HG03095 (cell line): ENCODE data around the gene MED15.

ENCODE experiments used
- ATAC-seq: cut with Tn5 transposase; IDR thresholded peaks from one replicate; pipeline ENCODE4 v1.9.1; 2021; ENCODE audit warnings: moderate library complexity; ENCODE audit not compliant: unreplicated experiment

MED15 gene

DNA sequence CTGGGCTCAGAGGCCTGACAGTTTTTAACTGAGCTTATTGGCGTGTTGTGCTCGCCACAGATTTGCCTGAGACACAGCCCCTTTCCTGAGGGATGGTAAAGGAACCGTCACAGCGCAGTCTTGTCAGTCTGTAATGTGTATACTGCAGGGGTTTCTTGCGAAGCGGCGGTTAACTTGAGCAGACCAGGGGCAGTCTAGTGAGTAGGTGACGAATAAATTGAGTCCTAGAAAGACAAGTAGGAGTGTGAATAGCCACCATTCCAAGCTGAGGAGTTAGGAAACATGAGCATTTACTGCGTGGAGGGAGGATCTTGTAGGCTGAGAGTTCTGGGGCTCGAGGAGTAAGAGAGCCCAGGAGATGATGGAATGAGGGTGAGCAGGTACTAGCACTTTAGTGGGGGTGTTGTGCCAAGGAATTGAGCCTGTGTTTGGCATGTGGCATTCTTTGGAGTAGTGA is 1.4 kb downstream of the MED15 start:
- no peak for ATAC-seq

DNA sequence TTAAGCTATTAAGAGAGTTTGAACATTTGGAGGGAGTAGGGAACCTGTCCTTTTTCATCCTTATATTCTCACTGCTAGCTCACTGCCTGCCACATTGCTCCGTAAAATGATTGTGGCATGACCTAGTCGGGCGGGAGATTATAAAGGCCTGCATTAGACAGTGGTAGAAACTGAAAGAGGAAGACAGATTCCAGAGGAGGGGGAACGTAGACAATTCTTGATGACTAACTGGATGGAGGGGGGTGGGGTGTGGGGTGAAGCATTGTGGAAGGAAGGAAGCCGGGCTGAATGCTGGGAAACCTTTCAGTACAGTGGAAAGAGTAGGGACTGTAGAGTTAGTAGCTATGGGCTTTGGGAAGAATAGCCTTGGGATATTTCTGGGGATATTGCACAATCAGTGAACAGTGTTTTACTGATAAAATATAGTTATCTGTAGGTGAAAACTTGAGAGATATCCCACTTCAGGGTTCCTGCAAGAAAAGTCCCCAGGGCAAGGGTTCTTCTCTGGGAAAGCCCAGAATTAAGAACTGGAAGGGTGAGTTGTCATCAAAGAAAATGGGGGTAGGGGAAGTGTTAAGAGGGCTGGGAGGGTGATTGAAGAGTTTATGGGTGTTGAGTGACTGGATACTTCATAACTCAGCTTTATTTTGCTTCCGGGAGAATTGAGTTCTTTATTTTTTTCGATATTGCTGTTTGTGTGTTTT is 2.1 kb downstream of the MED15 start:
- ATAC-seq = no peak

DNA sequence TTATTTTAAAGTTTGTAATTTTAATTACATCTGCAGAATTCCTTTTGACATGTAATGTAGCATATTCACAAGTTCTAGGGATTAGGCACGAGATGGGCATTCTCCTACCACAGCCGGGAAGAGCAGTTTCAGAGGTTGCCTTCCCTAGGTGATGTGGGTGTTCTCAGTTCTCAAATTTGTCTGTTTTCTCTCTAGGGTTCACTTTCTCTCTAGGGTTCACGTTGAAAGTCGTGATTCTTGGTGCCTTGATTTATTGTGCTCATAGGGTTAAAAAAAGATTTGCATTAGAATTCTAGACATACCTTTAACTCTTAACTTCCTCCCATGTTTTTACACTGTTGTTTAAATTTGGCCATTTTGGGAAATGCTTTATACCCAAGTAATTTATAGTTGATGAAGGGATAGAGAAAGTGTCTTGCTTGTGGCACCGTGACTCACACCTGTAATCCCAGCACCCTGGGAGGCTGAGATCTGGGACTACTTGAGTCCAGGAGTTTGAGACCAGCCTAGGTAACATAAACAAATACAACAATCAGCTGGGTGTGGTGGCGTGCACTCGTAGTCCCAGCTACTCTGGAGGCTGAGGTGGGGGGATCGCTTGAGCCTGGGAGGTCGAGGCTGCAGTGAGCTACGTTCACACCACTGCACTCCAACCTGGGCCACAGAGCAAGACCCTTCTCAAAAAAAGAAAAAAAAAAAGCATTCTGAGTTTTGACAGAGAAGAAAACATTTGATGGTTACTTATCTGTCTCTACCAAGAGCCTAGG is 3.6 kb downstream of the MED15 start:
- no peak for ATAC-seq

DNA sequence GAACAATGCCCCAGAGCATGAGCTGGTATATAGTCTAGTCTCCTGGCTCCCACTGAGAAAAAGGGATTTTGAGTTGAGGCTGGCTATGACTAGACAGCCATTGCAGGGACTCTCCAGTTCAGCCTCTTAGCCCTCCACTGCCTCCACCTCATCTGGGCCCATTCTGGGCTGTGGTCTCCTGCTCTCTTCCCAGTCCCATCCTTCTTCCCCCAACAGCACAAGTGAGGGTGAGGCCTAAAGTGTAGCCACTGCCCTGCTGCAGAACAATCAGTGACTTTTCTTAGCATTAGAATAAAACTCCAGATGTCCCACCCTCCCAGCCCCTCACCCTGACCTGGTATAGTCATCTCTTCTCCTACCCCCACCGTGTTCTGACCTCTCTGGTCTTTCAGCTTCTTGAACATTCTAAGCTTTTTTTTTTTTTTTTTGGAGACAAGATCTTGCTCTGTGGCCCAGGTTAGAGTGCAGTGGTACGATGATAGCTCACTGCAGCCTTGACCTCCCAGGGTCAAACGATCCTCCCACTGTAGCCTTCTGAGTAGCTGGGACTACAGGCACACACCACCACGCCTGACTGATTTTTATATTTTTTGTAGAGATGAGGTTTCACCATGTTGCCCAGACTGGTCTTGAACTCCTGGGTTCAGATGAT is 4.3 kb downstream of the MED15 start:
- ATAC-seq = no peak

DNA sequence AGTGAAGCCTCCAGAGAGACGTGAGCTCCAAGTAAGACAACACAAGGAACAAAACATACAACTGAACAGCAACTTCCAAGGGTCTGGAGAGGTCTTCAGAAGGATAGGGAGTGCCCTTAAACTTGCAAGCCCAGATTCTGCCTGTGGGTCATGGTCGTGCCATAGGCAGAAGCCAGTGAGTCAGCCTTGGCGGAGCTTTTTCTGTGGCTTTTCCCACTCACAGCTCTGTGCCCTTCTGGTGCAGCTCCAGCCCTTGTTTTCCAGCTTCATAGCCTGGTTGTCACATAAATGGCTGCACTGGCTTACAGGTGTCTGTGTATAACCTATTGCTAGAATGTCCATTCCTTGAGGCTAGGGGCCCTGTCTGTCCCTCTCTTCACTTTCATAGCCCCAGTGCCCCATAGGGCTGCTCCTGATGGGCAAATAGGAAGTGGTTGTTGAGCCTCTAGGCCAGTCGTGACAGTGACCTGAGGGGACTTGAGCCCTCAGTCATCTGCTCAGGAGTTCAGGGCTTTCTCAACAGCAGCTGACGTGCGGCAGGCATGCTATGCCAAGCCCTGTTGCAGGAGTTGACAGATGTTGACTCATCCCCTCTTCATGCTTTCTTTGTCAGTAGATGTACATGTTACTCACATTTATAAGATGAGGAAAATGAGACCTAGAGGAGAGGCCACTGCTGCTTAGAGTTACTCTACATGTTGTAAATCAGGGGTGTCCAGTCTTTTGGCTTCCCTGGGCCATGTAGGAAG is 7.4 kb downstream of the MED15 start:
- no peak for ATAC-seq

DNA sequence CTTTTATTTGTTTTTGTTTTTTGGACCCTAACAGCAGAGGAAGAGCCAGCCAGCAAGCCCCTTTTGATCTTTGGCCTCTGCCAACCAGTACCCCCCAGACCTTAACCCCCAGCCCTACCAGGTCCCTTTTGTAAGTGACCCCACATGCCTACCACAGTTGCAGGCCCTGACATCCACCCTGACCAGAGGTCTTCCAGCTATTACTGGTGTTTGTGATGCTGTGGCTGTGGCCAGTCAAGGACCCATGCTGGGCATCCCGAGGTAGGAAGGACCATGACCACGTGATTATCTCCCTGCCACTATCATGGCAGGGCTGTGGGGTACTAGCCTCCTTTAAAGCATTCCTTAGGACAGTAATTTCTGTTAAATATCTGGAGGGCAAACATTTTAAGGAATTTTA is 9.0 kb downstream of the MED15 start:
- ATAC-seq = no peak

DNA sequence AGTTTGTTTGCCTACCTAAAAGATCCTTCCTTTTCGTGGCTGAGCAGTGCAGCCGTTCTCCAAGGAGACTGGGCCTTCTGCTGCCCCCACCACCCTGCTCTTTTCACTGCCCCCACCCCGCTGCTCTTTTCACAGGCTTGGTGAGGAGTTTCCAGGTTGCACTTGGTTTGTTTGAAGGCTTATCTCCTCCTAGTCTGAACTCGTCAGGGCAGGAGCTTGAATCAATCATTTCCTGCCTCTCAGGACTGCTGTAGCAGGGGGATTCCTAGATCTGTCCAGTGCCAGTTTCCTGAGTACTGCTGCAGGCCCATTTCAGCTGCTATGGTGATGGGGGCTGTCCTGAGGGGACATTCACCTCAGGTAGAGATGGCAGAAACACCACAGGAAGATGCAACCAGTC is 10.0 kb downstream of the MED15 start:
- ATAC-seq = no peak

DNA sequence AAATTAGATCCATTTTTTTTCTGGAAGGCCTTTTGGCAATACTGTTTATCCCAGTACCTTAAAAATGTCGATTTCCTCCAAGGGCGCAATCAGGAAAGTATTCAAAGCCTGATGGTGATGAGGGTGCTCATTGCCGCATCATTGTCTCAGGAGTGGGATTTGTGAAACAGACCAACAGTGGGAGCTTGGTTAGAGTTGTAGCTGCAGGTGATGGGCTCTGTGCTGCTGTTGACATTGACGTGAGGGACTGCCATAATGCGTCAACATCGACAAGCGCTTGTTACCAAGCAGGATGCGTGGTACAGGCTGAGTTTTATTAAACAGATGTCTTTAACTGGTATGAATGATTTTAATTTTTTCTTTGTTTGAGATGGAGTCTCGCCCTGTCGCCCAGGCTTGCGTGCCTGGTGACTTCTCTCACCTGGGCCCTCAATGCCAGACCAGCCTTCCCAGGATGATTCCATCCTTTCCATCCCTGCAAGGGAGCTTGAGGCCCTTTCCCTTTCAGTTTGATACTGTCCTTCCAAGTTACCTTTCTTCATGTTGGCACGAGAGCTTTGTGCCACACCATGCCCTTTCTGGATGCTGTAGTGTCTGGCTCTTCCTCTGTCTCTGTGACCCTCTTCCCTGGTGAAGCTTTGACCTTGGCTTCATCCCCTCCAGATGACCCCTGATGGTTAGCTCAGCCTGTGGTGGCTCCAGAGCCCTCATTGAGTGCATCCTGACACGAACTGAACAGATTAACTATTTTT is 10.6 kb downstream of the MED15 start:
- ATAC-seq = no peak

DNA sequence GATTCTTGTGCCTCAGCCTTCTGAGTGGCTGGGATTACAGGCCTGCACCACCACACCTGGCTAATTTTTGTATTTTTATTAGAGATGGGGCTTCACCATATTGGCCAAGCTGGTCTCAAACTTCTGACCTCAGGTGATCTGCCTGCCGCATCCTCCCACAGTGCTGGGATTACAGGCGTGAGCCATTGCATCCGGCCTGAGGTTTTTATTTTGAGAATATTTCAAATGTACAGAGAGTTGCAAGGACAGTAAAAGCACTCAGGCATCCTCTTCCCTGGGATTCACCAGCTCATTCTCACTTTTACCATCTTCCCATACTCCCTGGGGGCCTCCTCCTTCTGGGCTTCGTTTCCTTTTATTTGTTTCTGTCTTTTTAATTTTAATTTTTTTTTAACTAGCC is 12.1 kb downstream of the MED15 start:
- ATAC-seq = no peak

DNA sequence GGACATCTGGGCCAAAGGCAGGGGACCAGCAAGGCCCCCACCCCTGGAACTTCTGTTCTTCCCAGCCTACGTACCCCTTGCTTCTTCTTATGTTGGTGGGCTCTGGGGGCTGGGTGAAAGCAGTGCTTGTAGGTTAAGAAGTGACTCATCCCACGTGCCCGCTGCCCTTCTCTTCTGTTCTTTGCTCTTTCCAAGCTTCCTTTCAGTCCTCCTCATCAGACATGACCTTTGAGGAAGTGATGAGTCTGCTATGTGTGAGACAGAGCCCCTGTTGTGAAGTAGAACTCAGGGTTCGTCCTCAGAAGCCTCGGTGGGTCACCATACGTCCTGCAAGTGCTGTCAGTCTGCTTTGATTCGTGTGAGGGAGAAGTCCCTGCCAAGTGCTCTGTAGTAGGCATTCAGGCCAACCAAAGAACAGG is 12.7 kb downstream of the MED15 start:
- no peak for ATAC-seq

DNA sequence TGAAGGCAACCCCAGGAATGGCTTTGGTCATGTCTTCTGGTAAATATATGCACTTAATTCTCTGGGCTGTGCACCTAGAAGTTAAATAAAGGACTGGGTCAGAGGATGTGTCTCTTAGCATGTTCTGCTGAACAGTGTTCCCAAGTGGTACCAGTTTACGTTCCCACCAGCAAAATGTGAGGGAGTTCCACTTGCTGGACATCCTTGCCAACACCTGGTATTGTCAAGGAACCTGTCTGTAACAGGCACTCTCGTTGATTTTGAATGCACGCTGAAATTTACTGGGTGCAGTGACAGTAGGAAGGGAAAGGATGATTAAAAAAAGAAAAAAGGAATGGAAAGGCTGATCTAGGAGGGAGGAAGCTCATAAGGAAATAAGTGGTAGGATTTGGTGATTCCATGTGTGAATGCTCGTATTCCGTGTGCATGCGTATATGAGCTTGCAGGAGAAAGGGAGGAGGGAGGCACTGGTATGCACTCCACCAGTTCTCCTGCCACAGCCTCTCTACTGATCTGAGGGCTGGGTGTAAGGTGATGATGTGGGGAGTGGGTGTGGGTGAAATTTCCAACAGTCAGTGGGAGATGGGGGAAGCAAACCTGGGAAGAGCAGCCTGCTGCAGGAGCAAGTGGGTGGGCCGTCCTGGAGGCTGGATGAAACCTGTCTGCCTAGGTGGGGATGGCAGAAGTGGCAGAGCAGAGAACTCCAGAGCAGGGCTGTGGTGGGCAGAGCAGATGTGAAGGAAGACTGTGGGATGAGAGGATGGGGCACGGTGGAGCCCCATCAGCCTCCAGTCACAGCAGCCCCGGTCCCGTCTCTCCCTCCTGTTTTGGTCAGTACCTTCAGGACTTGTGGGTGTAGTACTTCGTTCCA is 15.0 kb downstream of the MED15 start:
- ATAC-seq = no peak

DNA sequence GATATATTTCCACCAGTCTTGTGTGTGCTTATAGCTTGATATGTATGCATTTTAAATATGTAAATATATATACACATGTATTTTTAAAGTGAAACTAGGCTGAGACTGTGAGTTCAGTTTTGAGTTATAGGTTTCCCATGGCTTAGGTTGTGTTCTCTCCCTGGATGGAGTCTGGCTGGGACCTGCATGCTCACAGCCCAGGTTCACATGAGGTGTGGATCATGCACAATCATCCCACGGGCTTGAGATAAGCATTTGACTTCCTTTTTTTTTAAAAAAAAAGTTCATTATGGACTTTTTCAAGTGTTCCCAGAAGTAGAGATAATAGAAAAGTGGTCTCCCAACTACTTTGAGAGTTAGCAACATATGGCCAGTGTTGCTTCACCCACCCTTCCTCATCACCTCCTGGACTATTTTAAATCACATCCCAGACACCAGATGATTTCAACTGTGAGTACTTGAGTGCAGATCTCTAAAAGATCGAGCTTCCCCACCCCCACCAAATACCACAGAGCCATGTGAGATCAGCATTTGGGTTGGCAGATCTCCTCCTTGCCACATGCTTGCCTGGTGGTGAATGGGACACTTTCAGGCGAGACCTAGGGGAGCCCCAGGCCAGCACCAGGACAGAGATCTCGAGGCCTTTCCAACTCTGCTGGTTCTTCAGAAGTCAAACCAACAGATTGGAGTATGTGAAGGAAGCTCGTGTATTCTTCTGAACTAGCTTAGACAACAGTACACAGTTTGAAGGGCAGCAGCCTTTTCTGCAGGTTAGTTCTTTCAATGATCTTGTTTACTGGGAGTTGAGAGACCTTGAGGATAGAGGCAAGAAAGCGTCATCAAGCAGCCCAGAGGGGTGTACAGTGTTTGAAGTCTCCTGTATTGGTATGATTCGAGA is 15.9 kb downstream of the MED15 start:
- no peak for ATAC-seq

DNA sequence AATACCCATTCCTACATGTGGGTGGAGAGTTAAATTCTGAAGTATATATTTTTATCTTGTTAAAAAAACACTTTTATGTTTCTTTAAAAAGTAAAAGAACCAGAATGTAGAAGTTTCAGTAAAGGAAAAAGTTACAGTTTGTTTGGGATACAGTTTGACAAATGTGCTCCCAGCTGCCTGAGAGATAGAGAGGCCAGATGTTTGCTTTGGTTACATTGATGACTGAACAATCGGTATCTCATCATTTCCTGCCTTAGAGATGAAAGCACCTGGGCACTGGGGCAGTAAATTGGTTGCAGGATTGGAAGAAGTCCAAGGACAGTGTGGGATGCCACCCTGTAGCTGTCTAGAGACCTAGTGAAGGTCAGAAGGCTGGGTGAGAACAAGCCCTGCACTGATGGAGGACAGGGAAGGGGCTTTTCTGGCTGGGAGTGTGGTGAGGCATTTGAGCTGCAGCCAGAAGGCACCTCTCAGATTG is 16.6 kb downstream of the MED15 start:
- no peak for ATAC-seq

DNA sequence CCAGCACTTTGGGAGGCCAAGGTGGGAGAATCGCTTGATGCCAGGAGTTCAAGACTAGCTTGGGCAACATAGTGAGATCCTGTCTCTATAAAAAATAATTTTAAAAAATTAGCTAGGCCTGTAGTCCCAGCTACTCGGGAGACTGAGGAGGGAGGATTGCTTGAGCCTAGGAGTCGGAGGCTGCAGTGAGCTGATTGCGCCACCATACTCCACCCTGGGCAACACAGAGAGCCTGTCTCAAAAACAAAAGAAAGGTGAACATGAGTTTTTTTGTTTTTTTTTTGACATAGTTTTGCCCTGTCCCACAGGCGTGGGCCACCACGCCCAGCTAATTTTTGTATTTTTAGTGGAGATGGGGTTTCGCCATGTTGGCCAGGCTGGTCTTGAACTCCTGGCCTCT is 17.6 kb downstream of the MED15 start:
- no peak for ATAC-seq

DNA sequence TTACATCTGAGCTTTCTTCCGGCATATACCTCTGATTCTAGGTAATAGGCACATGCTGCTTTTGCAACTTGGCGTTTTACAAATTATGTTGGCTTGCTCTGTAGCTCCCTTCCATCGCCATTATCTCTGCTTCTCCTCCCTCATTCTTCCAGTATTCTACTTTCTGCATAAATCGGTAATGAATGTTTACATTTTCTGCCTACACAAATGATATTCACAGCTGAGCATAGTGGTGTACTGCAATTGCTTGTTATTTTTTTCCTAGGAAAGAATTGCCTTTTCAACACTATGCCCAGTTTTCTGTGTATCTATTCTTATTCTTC is 18.9 kb downstream of the MED15 start:
- ATAC-seq = no peak

DNA sequence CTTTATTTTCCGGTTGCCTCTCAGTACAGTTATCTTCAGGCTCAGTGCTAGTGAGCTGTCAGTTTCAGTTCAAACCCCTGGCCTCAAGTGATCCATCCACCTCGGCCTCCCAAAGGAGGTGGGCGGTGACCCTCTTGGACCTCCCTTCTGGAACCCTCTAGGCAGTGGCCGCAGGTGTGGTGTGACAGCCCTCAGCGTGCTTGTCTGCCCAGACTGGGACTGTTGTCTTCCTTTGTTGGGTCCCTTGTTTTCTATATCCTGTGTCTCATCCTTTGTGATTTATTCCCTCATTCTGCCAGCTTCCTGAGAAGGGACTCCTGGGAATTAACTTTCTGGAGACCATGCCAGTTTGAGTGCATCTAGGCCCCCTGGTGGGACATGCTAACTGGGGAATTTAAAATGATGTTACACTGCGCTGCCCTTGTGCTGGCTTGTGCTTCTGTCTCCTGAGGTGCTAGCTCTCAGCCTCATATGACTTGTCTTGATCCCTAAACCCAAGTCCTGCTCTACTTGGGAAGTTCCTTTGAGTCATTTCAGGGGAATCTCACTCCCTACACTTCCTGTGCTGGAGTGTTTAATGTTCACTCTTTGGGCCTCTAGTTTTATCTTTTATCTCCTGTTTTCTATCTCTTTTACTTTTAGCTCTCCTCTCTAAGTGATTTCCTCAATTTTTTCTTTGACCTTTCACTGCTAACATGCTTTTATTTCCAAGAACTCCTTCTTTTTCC is 19.4 kb downstream of the MED15 start:
- ATAC-seq = no peak

DNA sequence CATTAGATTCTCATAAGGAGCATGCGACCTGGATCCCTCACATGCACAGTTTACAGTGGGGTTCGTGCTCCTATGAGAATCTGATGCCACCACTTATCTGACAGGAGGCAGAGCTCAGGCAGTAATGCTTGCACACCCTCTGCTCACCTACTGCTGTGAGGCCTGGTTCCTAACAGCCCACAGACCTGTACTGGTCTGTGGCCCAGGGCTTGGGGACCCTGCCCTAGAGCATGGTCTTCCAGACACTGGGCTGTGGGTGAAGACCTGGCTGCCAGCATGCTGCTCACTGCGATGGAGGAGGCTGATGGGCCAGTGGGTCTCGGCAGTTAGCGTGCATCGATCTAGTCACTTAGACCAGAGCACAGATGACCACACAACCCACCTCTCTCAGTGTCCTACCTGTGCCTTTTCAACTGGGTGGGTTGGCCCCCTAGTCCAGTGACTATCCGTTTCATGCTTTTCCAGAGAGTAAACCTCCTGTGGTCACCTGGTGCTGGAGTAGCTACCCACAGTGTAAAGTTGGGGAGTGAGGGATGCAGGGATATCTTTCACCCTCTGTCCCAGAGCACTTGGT is 21.1 kb downstream of the MED15 start:
- no peak for ATAC-seq
